Activated naive CD4-positive, alpha-beta T cell treated with anti-CD3 and anti-CD28 coated beads, Interleukin-2, amount 50 U/mL, for 24 hours (primary cell): ENCODE data around the gene BLOC1S5.

Experiments
- H3K27ac Mint-ChIP-seq: one replicate; pipeline ENCODE4 v1.8.0; 2021; ENCODE audit warnings: mild to moderate bottlenecking, mixed read lengths
- H3K27me3 Mint-ChIP-seq: one replicate; pipeline ENCODE4 v1.8.0; 2021; ENCODE audit warnings: mixed read lengths
- H3K36me3 Mint-ChIP-seq: one replicate; pipeline ENCODE4 v1.8.0; 2021; ENCODE audit warnings: mixed read lengths
- H3K4me1 Mint-ChIP-seq: one replicate; pipeline ENCODE4 v1.8.0; 2021; ENCODE audit warnings: mixed read lengths
- H3K4me3 Mint-ChIP-seq: one replicate; pipeline ENCODE4 v1.8.0; 2021; ENCODE audit warnings: mild to moderate bottlenecking, mixed read lengths
- H3K9me3 Mint-ChIP-seq: one replicate; pipeline ENCODE4 v1.8.0; 2021; ENCODE audit warnings: mixed read lengths

The BLOC1S5 gene

DNA sequence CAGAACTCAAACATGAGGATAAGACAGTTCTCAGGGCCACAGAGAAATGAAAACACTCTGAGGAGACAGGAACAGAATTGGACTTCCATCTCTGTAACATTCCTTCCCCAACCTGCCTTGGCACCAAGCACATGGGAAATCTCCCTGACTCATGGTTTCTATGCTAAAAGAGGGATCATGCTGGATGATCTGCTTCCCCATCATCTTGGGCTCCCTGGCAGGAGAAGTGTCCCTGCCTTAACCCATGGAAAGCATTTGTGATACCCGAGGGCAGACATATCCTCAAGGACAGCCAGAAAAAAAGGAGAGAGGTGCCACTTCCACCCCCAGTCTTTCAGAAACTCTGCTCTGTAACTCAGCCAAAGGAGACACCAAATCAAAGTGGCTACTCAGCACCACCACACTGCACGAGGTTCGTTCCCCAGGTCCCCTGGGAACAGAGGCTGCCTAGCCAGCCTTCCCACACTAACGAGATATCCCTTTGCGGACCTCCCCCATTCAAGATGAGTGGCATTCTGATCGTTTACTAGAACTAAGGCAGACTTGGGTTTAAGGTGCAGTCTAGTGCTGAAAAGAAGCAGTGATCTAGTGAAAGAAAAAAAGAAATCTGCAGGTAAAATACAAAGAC is 34.8 kb downstream of the BLOC1S5 start:
- Mint-ChIP-seq H3K36me3 (peaks cover 19% of the 10 kb centered on the region), H3K4me1 (peaks cover 53% of the 10 kb centered on the region), H3K27me3 (no peaks in the 10 kb centered on the region), H3K27ac (no peak overlapping the region), H3K4me3 (no peak overlapping the region), H3K9me3 (no peaks in the 10 kb centered on the region)

DNA sequence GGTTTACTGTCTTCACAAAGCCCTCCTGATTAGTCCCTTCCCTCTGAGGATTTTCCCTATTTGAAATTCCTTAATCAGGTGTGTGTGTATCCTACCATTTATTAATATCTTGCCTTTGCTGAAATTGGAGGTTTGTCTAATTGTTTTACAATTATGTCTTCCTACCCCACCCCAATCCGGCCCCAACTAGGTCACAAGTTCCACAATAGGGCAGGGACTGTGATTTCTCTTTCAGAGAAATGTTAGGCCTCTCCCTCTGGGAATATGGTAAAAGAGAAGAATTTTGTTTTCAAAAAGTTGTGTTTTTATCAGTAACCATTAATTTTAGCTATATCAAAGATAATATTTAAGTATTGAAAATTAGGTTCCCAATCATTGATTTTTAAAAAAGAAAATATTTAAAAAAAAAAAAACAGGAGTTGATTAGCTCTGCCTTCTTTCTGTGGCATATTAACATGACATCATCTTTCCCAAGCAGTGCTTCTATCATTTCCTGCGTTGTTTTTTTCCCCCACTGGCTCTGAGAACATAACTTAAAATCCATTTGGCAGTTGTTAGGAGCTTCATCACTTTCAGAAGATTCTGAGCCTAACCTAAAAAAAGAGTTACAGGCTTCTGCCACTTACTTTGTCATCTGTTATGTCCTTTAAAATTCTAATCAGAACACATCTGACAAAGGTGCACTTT is 36.1 kb downstream of the BLOC1S5 start:
- Mint-ChIP-seq H3K27ac (no peak overlapping the region), H3K4me1 (peaks cover 49% of the 10 kb centered on the region), H3K36me3 (peaks cover 16% of the 10 kb centered on the region), H3K4me3 (no peak overlapping the region), H3K9me3 (no peaks in the 10 kb centered on the region), H3K27me3 (no peaks in the 10 kb centered on the region)

DNA sequence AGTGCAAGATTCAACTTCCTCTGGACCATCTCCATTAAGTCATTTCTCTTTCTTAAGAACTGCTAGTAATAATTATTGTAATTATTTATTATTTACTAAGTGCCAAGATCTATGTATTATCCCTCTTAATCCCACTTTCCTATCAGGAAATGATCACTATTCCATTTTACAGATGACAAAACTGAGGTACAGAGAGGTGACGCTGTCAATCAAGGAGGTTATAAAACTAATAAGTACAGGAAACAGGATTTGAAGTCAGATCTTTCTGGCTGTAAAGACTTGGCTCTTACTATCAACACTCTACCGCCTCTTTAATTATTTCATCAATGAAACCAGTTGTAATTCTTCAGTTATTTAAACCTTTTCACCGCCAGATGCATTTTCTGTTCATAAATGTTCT is 37.4 kb downstream of the BLOC1S5 start:
- Mint-ChIP-seq H3K36me3 (peaks cover 11% of the 10 kb centered on the region), H3K4me3 (no peak overlapping the region), H3K9me3 (no peaks in the 10 kb centered on the region)

DNA sequence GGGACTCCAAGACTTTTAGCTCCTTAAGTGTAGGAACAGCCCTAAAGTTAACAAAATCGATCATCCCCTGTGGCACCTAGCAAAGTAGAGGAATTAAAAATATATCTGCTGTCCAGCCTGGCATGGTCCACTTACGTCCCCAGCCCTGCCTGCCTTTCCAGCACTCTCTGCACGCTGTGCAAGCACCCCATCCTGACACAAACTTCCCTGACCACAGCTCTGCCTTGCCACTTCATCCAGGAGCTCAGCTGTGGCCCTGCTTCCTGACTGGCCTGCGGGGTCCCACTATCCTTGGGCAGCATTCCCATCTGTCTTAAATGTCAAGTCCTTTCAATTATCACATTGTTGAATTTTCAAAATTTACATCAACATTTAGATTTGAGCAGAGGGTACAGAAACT is 39.0 kb downstream of the BLOC1S5 start:
- Mint-ChIP-seq H3K4me3 (no peak overlapping the region), H3K36me3 (peaks cover 16% of the 10 kb centered on the region), H3K4me1 (peaks cover 25% of the 10 kb centered on the region), H3K27me3 (no peaks in the 10 kb centered on the region), H3K27ac (no peak overlapping the region), H3K9me3 (no peaks in the 10 kb centered on the region)

More for the DNA sequence above, 37.4 kb downstream of the BLOC1S5 start:
- no peaks in the 10 kb centered on the region for H3K27me3 Mint-ChIP-seq
- no peak overlapping the region for H3K27ac Mint-ChIP-seq
- peaks cover 37% of the 10 kb centered on the region for H3K4me1 Mint-ChIP-seq

DNA sequence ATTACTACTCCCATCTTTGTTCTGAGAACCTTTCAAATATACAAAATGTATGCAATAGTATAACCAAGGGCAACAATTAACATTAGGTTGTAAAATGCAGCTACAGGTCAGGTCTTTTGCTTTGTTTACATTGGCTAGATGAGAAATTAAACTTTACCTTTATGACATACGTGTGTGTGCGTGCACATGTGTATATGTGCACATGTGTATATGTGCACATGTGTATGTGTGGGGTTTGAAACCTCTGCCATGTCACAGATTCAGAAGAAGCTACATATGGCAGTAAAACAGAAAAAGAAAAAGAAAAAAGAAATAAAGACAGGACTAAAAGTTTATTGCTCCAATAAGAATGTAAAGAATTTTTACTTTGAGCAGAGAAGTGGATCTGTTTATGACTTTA is 40.6 kb downstream of the BLOC1S5 start:
- Mint-ChIP-seq H3K27ac (no peak overlapping the region), H3K36me3 (peaks cover 14% of the 10 kb centered on the region), H3K9me3 (no peaks in the 10 kb centered on the region), H3K4me3 (no peak overlapping the region), H3K4me1 (peaks cover 12% of the 10 kb centered on the region), H3K27me3 (no peaks in the 10 kb centered on the region)

DNA sequence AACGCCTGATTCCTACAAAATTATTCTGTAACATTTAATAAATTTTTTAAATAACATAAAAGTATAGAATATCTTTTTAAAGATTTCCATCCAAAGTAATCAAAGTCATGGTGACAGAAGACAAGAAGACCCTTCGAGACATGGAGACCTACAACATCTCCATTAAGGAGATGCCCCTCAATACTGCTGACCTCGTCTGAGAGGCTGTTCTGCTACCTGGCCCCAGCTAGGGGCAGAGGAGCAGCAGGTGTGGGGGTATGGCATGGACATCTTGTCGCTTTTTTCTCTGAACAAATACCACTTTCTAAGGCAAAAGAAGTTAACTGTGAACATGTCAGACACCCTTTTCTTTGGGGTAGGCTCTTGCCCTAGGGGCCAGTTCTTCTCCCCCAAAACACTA is 44.1 kb downstream of the BLOC1S5 start:
- no peaks in the 10 kb centered on the region for H3K9me3 Mint-ChIP-seq
- H3K27me3 Mint-ChIP-seq = no peaks in the 10 kb centered on the region
- no peak overlapping the region for H3K4me3 Mint-ChIP-seq
- peaks cover 18% of the 10 kb centered on the region for H3K36me3 Mint-ChIP-seq
- H3K27ac Mint-ChIP-seq = no peak overlapping the region
- H3K4me1 Mint-ChIP-seq = peaks cover 3% of the 10 kb centered on the region

DNA sequence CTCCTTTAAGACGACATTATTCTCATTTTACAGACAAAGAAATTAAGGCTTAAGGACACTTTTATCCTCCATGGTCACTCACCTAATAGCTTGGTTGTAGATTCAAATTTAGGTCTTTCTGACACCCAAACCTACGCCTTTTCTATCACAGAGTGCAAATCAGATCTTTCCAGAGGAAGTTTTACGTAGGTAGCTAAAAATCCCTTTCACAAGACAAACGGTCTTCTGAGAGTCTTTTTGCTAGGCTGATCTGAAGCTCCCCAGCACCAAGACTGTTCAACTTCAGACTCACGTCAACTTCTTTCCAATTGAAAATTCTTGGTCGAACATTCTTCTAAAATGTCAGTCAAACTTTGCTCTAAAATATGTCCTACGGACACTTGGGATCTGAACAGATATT is 46.5 kb downstream of the BLOC1S5 start:
- no peaks in the 10 kb centered on the region for H3K27me3 Mint-ChIP-seq
- H3K36me3 Mint-ChIP-seq = peaks cover 18% of the 10 kb centered on the region
- H3K27ac Mint-ChIP-seq = no peak overlapping the region
- H3K9me3 Mint-ChIP-seq = no peaks in the 10 kb centered on the region
- H3K4me1 Mint-ChIP-seq = peaks cover 3% of the 10 kb centered on the region
- H3K4me3 Mint-ChIP-seq = no peak overlapping the region

DNA sequence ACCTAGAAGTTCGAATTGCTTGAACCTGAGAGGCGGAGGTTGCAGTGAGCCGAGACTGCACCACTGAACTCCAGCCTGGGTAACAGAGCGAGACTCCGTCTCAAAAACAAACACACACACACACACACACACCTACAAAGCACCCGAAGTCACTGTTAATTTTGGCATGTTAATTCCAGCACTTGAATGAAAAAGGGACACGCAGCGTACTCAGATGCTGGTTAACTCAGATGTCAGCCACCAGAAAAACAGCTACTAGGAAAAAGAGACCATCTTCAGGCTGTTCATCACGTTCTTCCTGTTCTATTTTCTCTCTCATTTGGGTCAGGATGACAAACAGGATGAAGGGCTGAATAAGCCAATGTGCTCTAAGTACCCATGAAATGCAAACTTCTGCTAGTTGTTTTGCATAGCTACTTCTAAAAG is 46.9 kb downstream of the BLOC1S5 start:
- H3K4me1 Mint-ChIP-seq = peaks cover 3% of the 10 kb centered on the region
- no peaks in the 10 kb centered on the region for H3K9me3 Mint-ChIP-seq
- H3K27ac Mint-ChIP-seq = no peak overlapping the region
- peaks cover 18% of the 10 kb centered on the region for H3K36me3 Mint-ChIP-seq
- H3K27me3 Mint-ChIP-seq = no peaks in the 10 kb centered on the region
- no peak overlapping the region for H3K4me3 Mint-ChIP-seq

DNA sequence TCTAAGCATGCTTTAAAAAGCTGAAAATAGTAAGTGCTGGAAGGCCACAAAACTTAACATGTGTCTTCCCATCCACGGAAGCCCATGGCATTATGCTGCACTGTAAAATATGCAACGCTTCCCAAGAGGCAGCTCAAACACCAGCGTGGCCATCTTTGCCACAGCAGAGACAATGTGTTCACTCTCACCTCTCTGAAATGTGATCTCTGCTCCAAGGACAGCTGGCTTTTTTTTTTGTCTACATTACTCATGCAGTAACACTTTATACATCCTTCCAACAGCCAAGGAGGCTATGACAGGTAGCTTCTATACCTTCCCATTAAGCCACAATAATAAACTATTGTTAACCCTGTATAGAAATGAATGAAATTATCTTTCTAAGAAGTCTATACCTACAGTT is 49.2 kb downstream of the BLOC1S5 start:
- H3K4me3 Mint-ChIP-seq = no peak overlapping the region
- H3K36me3 Mint-ChIP-seq = peaks cover 10% of the 10 kb centered on the region
- no peak overlapping the region for H3K27ac Mint-ChIP-seq
- peaks cover 3% of the 10 kb centered on the region for H3K4me1 Mint-ChIP-seq
- H3K9me3 Mint-ChIP-seq = no peaks in the 10 kb centered on the region
- H3K27me3 Mint-ChIP-seq = no peaks in the 10 kb centered on the region

DNA sequence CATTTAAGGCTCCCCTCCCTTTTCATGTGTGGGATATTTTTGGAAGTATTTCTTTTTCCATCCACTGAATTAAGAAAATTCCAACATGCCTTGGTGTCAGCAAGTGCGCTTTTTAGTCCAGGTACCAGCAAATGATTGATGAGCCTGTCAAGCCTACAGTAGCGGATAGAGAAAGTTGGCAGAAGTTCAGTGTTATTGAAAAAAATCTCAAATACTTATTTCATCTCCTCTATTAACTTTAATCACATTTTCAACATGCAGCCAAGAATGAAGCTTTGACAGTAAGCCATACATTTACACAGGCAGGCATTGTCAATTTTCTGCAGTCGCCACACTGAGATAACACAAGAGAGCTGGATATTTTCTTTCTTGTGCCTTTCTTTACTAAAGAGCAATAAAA is 50.4 kb downstream of the BLOC1S5 start:
- no peaks in the 10 kb centered on the region for H3K27me3 Mint-ChIP-seq
- H3K9me3 Mint-ChIP-seq = no peaks in the 10 kb centered on the region
- H3K36me3 Mint-ChIP-seq = peaks cover 10% of the 10 kb centered on the region
- no peak overlapping the region for H3K27ac Mint-ChIP-seq
- H3K4me1 Mint-ChIP-seq = peaks cover 3% of the 10 kb centered on the region
- no peak overlapping the region for H3K4me3 Mint-ChIP-seq

DNA sequence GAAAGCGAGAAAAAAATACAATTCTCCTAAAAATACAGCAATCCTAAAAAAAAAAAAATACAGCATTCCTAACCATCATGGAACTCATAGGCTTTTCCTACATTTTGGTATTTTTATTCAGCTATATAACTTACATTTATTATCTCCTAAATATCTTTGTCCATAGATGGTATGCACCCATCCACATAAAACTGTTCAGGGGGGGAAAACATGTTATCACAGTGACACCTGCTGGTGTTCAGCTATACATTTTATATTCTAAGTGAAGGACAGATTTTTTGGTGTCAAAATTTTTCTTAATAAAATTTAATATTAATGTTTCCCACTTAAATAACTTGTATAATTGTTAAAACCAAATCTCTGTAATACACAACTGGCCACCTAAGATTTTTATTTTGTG is 58.0 kb downstream of the BLOC1S5 start:
- Mint-ChIP-seq H3K27me3 (no peaks in the 10 kb centered on the region), H3K27ac (no peak overlapping the region), H3K9me3 (no peaks in the 10 kb centered on the region), H3K36me3 (no peaks in the 10 kb centered on the region), H3K4me3 (no peak overlapping the region), H3K4me1 (peaks cover 10% of the 10 kb centered on the region)

DNA sequence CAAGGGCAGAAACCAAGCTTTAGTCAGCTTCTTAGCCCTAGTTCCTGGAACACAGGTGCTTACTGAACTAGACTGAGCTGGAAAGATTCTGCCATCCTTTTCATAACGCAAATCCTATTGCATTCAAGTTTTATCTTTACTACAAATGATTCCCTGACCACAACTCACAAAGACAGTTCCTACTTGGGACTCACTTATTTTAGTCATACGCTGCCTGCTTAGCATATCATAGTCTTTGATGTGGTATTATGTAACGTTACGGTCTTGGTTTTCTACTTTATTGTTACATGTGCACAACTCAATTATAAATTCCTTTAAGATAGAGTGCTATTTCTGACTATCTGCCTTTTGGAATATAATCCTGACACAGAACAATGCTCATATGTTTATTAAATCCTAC is 59.1 kb downstream of the BLOC1S5 start:
- H3K36me3 Mint-ChIP-seq = no peaks in the 10 kb centered on the region
- no peaks in the 10 kb centered on the region for H3K9me3 Mint-ChIP-seq
- peaks cover 10% of the 10 kb centered on the region for H3K4me1 Mint-ChIP-seq
- H3K27me3 Mint-ChIP-seq = no peaks in the 10 kb centered on the region
- H3K4me3 Mint-ChIP-seq = no peak overlapping the region
- H3K27ac Mint-ChIP-seq = no peak overlapping the region

DNA sequence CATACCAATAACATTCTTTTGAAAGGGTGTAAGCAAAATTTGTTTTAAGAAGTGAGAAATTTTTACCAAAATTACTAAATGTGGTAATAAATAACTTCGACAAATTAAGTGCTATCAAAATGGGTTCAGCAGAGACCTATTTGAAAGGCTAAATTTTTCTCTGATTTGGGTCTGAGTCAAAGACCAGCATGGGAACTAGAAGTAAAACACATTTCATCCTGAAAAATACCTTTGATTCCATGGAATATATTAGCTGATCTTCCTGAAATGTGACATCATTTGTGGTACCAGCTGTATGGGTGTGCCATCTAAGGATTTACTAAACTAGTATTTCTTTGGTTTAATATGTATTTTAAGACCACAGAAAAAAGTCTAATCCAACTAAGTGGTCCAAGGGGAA is 63.6 kb downstream of the BLOC1S5 start:
- no peaks in the 10 kb centered on the region for H3K27me3 Mint-ChIP-seq
- no peaks in the 10 kb centered on the region for H3K9me3 Mint-ChIP-seq
- no peak overlapping the region for H3K4me3 Mint-ChIP-seq
- H3K4me1 Mint-ChIP-seq = peaks cover 8% of the 10 kb centered on the region
- no peak overlapping the region for H3K27ac Mint-ChIP-seq
- peaks cover 2% of the 10 kb centered on the region for H3K36me3 Mint-ChIP-seq

DNA sequence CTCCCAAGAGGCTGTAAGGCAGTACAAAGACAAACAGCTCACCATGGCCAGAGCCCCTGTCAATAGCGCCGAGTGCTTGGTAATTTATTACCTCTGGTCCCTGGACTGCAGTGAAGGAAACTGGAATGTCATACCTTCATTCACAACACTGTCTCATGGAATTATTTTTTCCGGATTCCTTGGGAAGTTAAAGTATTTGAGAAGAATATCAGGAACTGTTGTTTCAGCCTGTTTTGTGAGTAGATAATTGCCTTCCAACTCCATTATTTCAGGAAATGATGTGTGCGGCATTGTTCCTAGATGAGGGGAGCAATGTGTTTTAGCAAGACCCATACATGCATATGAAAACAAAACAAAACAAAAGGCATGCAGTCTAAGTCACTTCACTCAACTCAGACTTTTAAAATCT is 64.0 kb downstream of the BLOC1S5 start:
- Mint-ChIP-seq H3K36me3 (peaks cover 2% of the 10 kb centered on the region), H3K4me3 (no peak overlapping the region), H3K27ac (no peak overlapping the region), H3K9me3 (no peaks in the 10 kb centered on the region), H3K27me3 (no peaks in the 10 kb centered on the region), H3K4me1 (peaks cover 3% of the 10 kb centered on the region)

DNA sequence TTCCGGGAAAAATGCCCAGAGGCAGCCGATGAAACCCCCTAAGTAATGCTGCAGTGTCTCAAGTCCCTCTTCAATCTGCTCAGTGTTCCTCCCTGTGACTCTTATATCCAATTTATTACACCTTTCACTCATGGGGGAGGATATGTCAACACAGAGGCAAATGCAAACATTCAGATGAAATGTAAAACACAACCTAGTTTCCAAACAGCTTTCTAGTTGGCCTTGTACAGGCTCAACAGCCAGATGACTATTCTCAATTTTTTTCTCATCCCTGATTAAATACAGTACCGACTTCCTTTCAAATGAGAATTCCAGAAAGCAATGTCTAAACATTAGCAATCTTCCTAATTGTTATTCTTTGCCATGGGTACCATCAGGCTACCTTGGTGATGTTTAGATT is 65.0 kb downstream of the BLOC1S5 start:
- Mint-ChIP-seq H3K27me3 (no peaks in the 10 kb centered on the region), H3K9me3 (no peaks in the 10 kb centered on the region)

DNA sequence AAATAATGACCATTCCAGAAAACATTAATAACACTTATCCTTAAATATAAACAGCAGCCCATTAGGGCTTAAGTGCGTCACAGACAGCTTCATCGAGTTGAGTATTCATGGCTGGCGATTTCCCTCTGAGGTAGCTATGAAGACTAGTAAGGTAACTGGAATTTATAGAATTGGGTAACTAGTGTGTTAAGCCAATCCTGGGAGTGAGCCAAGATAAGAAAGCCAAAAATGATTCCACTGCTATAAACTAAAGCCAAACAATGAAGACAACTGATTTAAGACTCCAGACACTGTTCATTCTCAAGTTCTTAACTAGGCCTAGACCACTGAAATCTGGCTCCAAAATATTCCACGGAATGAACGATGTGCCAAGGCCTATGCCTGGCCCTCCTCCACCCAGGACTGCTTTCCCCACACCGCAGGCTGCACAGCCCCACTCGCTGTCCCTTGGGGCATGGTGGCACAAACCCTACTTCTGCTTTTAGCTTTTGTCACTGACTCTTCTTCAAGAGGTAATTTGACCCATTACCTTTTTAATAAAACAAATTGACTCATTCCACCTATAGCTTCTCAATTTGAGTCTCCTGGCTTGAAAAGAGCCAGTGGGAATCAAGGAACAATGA is 66.0 kb downstream of the BLOC1S5 start:
- Mint-ChIP-seq H3K9me3 (no peaks in the 10 kb centered on the region), H3K36me3 (peaks cover 3% of the 10 kb centered on the region), H3K4me1 (no peaks in the 10 kb centered on the region), H3K27ac (no peak overlapping the region), H3K4me3 (no peak overlapping the region), H3K27me3 (no peaks in the 10 kb centered on the region)

More for the DNA sequence above, 65.0 kb downstream of the BLOC1S5 start:
- Mint-ChIP-seq H3K27ac (no peak overlapping the region), H3K36me3 (peaks cover 2% of the 10 kb centered on the region), H3K4me1 (no peaks in the 10 kb centered on the region), H3K4me3 (no peak overlapping the region)
